Bronchial epithelial cell (primary cell): Measurements from ENCODE around the gene HPRT1. TPM values are rescaled to one million over a fixed set of nuclear protein-coding genes. Genes with fewer than 3 reads are reported as not detected.

Source experiments
- DNase-seq: peaks from one replicate; pipeline ENCODE4 v3.0.0-alpha.2; 2010; ENCODE audit warnings: low read depth
- FAIRE-seq: peaks from 2 replicates; lab custom pipeline; 2011; peaks lifted over from hg19 to GRCh38; lab: Jason Lieb, UNC
- H3K27me3 ChIP-seq: 2 replicates; pipeline ENCODE4 v1.5.1; 2011; ENCODE audit warnings: low read length; ENCODE audit not compliant: control insufficient read depth, insufficient read depth
- H3K36me3 ChIP-seq: 2 replicates; pipeline ENCODE4 v1.5.1; 2011; ENCODE audit warnings: low read length; ENCODE audit not compliant: control insufficient read depth, insufficient read depth
- H3K4me3 ChIP-seq: 2 replicates; pipeline ENCODE4 v1.5.1; 2011; ENCODE audit warnings: mild to moderate bottlenecking, low read depth, low read length, control low read depth
- total RNA-seq: library from RNA; depleted of rRNA; stranded (reverse); fragments of >200 nt; gene quantifications from 2 replicates; pipeline ENCODE4 v1.2.1, GENCODE V29; 2014
- TF ChIP-seq, protein P1 (sequence below): IDR thresholded peaks from 2 replicates; pipeline ENCODE4 v1.5.1; 2011; ENCODE audit warnings: mild to moderate bottlenecking, moderate library complexity, low read length, control low read depth, inconsistent platforms; ENCODE audit not compliant: insufficient read depth, severe bottlenecking

HPRT1 gene
- total RNA-seq, 1 donor from 2014 or later, result 11.6 TPM

DNA sequence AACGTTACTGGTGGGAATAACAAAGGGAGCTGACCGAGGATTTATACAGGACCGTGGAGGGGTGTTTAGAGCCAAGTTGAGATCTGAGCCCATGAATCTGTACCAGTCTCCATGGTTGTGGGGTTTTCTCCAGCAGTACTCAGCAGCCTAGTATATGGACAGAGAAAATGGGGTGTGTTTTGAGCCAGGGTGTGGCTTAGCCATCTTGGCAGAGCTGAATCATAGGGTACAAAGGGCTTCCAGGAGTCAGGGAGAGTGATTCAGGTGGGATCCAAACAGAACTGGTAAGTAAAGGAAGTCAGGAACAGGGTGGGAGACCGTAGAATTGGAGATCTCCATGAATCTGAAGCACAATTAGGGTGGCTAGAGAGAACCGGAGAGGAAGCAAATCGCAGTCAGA lies 7.4 kb upstream of the HPRT1 start:
- FAIRE-seq, result no peak
- TF ChIP-seq, protein P1, sequence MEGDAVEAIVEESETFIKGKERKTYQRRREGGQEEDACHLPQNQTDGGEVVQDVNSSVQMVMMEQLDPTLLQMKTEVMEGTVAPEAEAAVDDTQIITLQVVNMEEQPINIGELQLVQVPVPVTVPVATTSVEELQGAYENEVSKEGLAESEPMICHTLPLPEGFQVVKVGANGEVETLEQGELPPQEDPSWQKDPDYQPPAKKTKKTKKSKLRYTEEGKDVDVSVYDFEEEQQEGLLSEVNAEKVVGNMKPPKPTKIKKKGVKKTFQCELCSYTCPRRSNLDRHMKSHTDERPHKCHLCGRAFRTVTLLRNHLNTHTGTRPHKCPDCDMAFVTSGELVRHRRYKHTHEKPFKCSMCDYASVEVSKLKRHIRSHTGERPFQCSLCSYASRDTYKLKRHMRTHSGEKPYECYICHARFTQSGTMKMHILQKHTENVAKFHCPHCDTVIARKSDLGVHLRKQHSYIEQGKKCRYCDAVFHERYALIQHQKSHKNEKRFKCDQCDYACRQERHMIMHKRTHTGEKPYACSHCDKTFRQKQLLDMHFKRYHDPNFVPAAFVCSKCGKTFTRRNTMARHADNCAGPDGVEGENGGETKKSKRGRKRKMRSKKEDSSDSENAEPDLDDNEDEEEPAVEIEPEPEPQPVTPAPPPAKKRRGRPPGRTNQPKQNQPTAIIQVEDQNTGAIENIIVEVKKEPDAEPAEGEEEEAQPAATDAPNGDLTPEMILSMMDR, result no peak
- peak; percentile 38 for DNase-seq
- H3K36me3 ChIP-seq, result no peaks in the 10 kb centered on the region
- H3K27me3 ChIP-seq, result no peaks in the 10 kb centered on the region
- H3K4me3 ChIP-seq, result no peak overlapping the region

DNA sequence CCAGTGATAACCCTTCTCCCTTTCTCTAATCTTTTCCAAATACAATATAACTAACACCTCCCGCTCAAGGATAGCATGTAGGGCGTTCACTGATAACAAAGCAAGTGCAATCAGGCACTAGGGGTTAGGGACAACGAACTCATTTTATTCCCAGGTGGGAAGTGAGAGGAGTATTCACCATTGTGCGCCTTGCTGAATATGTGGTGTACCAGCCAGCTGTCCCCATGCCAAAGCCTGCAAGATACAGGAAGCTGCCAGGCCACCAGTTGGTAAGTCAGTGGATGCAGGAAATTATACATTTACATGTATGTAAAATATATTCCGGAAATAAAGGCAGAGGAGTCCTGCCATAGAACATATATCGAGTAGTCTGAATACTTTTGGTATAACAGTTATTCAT lies 6.3 kb upstream of the HPRT1 start:
- Histone ChIP-seq H3K36me3 (no peaks in the 10 kb centered on the region), H3K27me3 (no peaks in the 10 kb centered on the region), H3K4me3 (no peak overlapping the region)
- DNase-seq (no peak), FAIRE-seq (no peak)
- TF ChIP-seq, protein P1, result no peak

GRCh38 chrX:134454506-134454905 lies 5.5 kb upstream of the HPRT1 start:
- H3K36me3 ChIP-seq, result no peaks in the 10 kb centered on the region
- FAIRE-seq (no peak), DNase-seq (no peak)
- TF ChIP-seq, protein P1, result no peak
- H3K27me3 ChIP-seq, result no peaks in the 10 kb centered on the region
- H3K4me3 ChIP-seq, result no peak overlapping the region

GRCh38 chrX:134457708-134458107 lies 2.3 kb upstream of the HPRT1 start:
- no peak for DNase-seq
- TF ChIP-seq, protein P1, result no peak
- Histone ChIP-seq H3K36me3 (no peaks in the 10 kb centered on the region), H3K4me3 (no peak overlapping the region), H3K27me3 (no peaks in the 10 kb centered on the region)
- no peak for FAIRE-seq

- no peak for DNase-seq
- no peak for FAIRE-seq
- H3K27me3 ChIP-seq, result no peaks in the 10 kb centered on the region
- H3K36me3 ChIP-seq, result no peaks in the 10 kb centered on the region
- H3K4me3 ChIP-seq, result peak overlapping the region; percentile 54
- TF ChIP-seq, protein P1, result no peak
Measured at GRCh38 chrX:134459683-134460004, 321 bp upstream of the HPRT1 start.

DNA sequence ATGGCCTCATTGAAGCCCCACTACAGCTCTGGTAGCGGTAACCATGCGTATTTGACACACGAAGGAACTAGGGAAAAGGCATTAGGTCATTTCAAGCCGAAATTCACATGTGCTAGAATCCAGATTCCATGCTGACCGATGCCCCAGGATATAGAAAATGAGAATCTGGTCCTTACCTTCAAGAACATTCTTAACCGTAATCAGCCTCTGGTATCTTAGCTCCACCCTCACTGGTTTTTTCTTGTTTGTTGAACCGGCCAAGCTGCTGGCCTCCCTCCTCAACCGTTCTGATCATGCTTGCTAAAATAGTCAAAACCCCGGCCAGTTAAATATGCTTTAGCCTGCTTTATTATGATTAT lies 876 bp downstream of the HPRT1 start:
- Histone ChIP-seq H3K36me3 (no peaks in the 10 kb centered on the region), H3K27me3 (no peaks in the 10 kb centered on the region), H3K4me3 (peak overlapping the region; percentile 54)
- no peak for FAIRE-seq
- TF ChIP-seq, protein P1, result no peak
- DNase-seq, result peak; percentile 17
